ENCODE results near the gene MAP3K6.

The MAP3K6 gene

DNA sequence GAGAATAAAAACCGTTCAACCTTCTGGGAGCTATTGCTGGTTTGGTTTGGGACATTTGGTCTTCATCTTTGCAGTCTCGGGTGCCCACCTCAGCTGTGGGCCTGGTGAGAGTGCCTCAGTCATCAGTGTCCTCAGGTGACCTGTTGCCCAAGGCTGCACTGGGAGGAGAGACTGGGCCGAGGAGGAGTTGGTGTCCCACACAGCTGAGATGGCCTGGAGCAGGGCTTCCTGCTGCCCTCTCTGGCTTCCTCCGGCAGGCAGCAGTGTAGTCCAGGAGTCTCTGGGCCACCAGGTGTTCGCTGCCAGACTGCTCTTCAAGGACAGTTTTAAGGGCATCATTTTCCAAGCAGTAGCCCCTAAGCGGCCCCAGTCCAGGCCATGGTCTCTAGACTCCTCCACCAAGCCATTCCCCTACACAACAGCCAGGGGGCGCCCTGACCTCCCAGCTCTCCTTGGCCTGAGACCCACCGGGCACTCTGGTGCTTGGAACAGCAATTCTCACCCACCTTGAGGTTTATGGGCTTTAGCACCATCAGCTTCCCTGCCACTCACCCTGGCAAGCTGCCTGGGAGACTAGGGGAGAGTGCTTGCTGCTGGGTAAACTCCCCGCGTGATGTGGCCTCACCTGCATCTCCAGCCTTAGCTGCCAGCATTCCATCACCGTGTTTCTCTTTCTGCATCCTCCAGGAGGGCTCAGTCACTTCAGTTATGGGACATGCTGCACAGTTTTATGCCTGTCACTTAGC, 34.1 kb downstream of the MAP3K6 start:
- WGBS, 2 donors (ENCODE audit: extremely low coverage in 2 of 2, insufficient read length in 2 of 2, insufficient replicate concordance in 1 of 2): no CpG with 5 or more reads among the region's 11 CpGs
- peak overlapping the region; percentile 77 for H3K23ac ChIP-seq (ENCODE audit: low read depth, low read length, poor library complexity)
- peaks cover 0 to 1% of the 10 kb centered on the region in 2 donors for H3K4me1 ChIP-seq (ENCODE audit: control insufficient read depth in 2 of 2, insufficient read depth in 1 of 2, low read depth in 1 of 2, low read length in 2 of 2)
- H3K4me2 ChIP-seq (ENCODE audit: insufficient read depth, low read length, poor library complexity, severe bottlenecking): no peak overlapping the region
- H3K27ac ChIP-seq (replicated peaks; ENCODE audit: low read length): no peak overlapping the region
- no peak overlapping the region for H3K4ac ChIP-seq (ENCODE audit: low read length)
- H2AK5ac ChIP-seq (ENCODE audit: low read depth, low read length): peak overlapping the region; percentile 5
- H3K79me1 ChIP-seq (ENCODE audit: low read depth, low read length): no peaks in the 10 kb centered on the region
- H2BK120ac ChIP-seq (ENCODE audit: low read depth, low read length): no peak overlapping the region
- no peak overlapping the region for H2BK12ac ChIP-seq (ENCODE audit: low read length)
- no peak overlapping the region for H2BK15ac ChIP-seq (ENCODE audit: low read length)
- peaks cover 39 to 86% of the 10 kb centered on the region in 2 donors for H3K36me3 ChIP-seq (replicated peaks in 1 of 2; ENCODE audit: control insufficient read depth in 2 of 2, insufficient read depth in 2 of 2, low read length in 2 of 2)
- no peak overlapping the region for H2AFZ ChIP-seq (ENCODE audit: low read length)
- H3K4me3 ChIP-seq (ENCODE audit: low read length in 2 of 2): peak overlapping the region in 1 of 2 donors; percentile 33
- DNase-seq (ENCODE audit: low spot score): no peak
- no peak overlapping the region for H2BK5ac ChIP-seq (ENCODE audit: low read length)
- H3K14ac ChIP-seq (ENCODE audit: low read length): peak overlapping the region; percentile 72
- no peak overlapping the region for H4K91ac ChIP-seq (ENCODE audit: low read depth, low read length, poor library complexity)
- peaks cover 0 to 2% (median 0%) of the 10 kb centered on the region in 3 experiments for H3K27me3 ChIP-seq (ENCODE audit: control insufficient read depth in 3 of 3, insufficient read depth in 3 of 3, low read depth in 1 of 3, low read length in 3 of 3)
- H4K8ac ChIP-seq (ENCODE audit: low read depth, low read length): no peak overlapping the region
- H3K18ac ChIP-seq (ENCODE audit: low read length): no peak overlapping the region
- H3K9me3 ChIP-seq (replicated peaks in 1 of 2; ENCODE audit: control insufficient read depth in 2 of 2, insufficient read depth in 1 of 2, low read depth in 1 of 2, low read length in 2 of 2): no peaks in the 10 kb centered on the region
- H3K9ac ChIP-seq (ENCODE audit: low read depth, low read length, poor library complexity): peak overlapping the region; percentile 80

DNA sequence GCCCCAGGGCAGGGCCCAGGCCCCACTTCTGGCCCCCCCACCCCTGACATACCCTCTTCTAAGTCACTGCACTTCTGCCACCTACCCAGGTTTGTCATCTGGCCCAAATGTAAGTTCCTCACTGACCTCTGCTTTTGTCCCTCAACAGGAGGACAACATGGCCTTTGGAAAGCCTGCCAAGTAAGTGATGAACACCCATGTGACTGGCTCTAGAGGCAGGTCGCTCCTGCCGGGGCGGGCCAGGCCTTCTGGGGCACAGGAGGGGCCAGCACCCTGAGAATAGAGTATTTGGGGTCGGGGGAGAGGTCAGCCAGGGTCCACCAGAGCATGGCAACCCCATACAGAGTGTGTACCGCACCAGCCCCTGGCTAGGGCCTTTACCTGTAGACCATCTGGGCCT, 34.8 kb downstream of the MAP3K6 start:
- no peak overlapping the region for H3K23ac ChIP-seq (ENCODE audit: low read depth, low read length, poor library complexity)
- H2AK5ac ChIP-seq (ENCODE audit: low read depth, low read length): no peak overlapping the region
- no peak overlapping the region for H3K18ac ChIP-seq (ENCODE audit: low read length)
- H3K4me1 ChIP-seq (ENCODE audit: control insufficient read depth in 2 of 2, insufficient read depth in 1 of 2, low read depth in 1 of 2, low read length in 2 of 2): peaks cover 0 to 1% of the 10 kb centered on the region in 2 donors
- no peak overlapping the region for H3K9ac ChIP-seq (ENCODE audit: low read depth, low read length, poor library complexity)
- peaks cover 0 to 2% (median 0%) of the 10 kb centered on the region in 3 experiments for H3K27me3 ChIP-seq (ENCODE audit: control insufficient read depth in 3 of 3, insufficient read depth in 3 of 3, low read depth in 1 of 3, low read length in 3 of 3)
- no peak overlapping the region for H3K14ac ChIP-seq (ENCODE audit: low read length)
- H2BK120ac ChIP-seq (ENCODE audit: low read depth, low read length): no peak overlapping the region
- H3K4ac ChIP-seq (ENCODE audit: low read length): no peak overlapping the region
- H2BK5ac ChIP-seq (ENCODE audit: low read length): no peak overlapping the region
- H2BK12ac ChIP-seq (ENCODE audit: low read length): no peak overlapping the region
- H3K9me3 ChIP-seq (replicated peaks in 1 of 2; ENCODE audit: control insufficient read depth in 2 of 2, insufficient read depth in 1 of 2, low read depth in 1 of 2, low read length in 2 of 2): no peaks in the 10 kb centered on the region
- WGBS, 2 donors (ENCODE audit: extremely low coverage in 2 of 2, insufficient read length in 2 of 2, insufficient replicate concordance in 1 of 2): no CpG with 5 or more reads among the region's 5 CpGs
- H3K79me1 ChIP-seq (ENCODE audit: low read depth, low read length): no peaks in the 10 kb centered on the region
- no peak overlapping the region for H3K4me2 ChIP-seq (ENCODE audit: insufficient read depth, low read length, poor library complexity, severe bottlenecking)
- no peak overlapping the region for H4K91ac ChIP-seq (ENCODE audit: low read depth, low read length, poor library complexity)
- H4K8ac ChIP-seq (ENCODE audit: low read depth, low read length): no peak overlapping the region
- H3K27ac ChIP-seq (replicated peaks; ENCODE audit: low read length): no peak overlapping the region
- no peak overlapping the region for H2AFZ ChIP-seq (ENCODE audit: low read length)
- no peak overlapping the region for H2BK15ac ChIP-seq (ENCODE audit: low read length)
- H3K36me3 ChIP-seq (replicated peaks in 1 of 2; ENCODE audit: control insufficient read depth in 2 of 2, insufficient read depth in 2 of 2, low read length in 2 of 2): peaks cover 39 to 93% of the 10 kb centered on the region in 2 donors
- no peak overlapping the region for H3K4me3 ChIP-seq (ENCODE audit: low read length in 2 of 2)
- DNase-seq (ENCODE audit: low spot score): no peak

- Histone ChIP-seq H2BK5ac (ENCODE audit: low read length) (no peak overlapping the region), H3K4ac (ENCODE audit: low read length) (no peak overlapping the region), H4K91ac (ENCODE audit: low read depth, low read length, poor library complexity) (no peak overlapping the region), H3K9ac (ENCODE audit: low read depth, low read length, poor library complexity) (no peak overlapping the region), H3K27me3 (ENCODE audit: control insufficient read depth in 3 of 3, insufficient read depth in 3 of 3, low read depth in 1 of 3, low read length in 3 of 3) (peaks cover 0 to 2% (median 0%) of the 10 kb centered on the region in 3 experiments), H3K27ac (replicated peaks; ENCODE audit: low read length) (no peak overlapping the region), H3K14ac (ENCODE audit: low read length) (no peak overlapping the region), H2AK5ac (ENCODE audit: low read depth, low read length) (no peak overlapping the region), H2BK120ac (ENCODE audit: low read depth, low read length) (no peak overlapping the region), H3K4me3 (ENCODE audit: low read length in 2 of 2) (no peak overlapping the region), H3K18ac (ENCODE audit: low read length) (no peak overlapping the region), H3K79me1 (ENCODE audit: low read depth, low read length) (no peaks in the 10 kb centered on the region), H3K4me2 (ENCODE audit: insufficient read depth, low read length, poor library complexity, severe bottlenecking) (no peak overlapping the region), H3K9me3 (replicated peaks in 1 of 2; ENCODE audit: control insufficient read depth in 2 of 2, insufficient read depth in 1 of 2, low read depth in 1 of 2, low read length in 2 of 2) (no peaks in the 10 kb centered on the region), H4K8ac (ENCODE audit: low read depth, low read length) (no peak overlapping the region), H2BK12ac (ENCODE audit: low read length) (no peak overlapping the region), H3K23ac (ENCODE audit: low read depth, low read length, poor library complexity) (no peak overlapping the region), H3K4me1 (ENCODE audit: control insufficient read depth in 2 of 2, insufficient read depth in 1 of 2, low read depth in 1 of 2, low read length in 2 of 2) (peaks cover 0 to 1% of the 10 kb centered on the region in 2 donors), H3K36me3 (replicated peaks in 1 of 2; ENCODE audit: control insufficient read depth in 2 of 2, insufficient read depth in 2 of 2, low read length in 2 of 2) (peaks cover 42 to 93% of the 10 kb centered on the region in 2 donors), H2BK15ac (ENCODE audit: low read length) (no peak overlapping the region), H2AFZ (ENCODE audit: low read length) (no peak overlapping the region)
- no CpG with 5 or more reads among the region's 3 CpGs for WGBS, 2 donors (ENCODE audit: extremely low coverage in 2 of 2, insufficient read length in 2 of 2, insufficient replicate concordance in 1 of 2)
- no peak for DNase-seq (ENCODE audit: low spot score)
These were observed 35.3 kb downstream of the MAP3K6 start for GRCh38 chr1:27331426-27331825.

DNA sequence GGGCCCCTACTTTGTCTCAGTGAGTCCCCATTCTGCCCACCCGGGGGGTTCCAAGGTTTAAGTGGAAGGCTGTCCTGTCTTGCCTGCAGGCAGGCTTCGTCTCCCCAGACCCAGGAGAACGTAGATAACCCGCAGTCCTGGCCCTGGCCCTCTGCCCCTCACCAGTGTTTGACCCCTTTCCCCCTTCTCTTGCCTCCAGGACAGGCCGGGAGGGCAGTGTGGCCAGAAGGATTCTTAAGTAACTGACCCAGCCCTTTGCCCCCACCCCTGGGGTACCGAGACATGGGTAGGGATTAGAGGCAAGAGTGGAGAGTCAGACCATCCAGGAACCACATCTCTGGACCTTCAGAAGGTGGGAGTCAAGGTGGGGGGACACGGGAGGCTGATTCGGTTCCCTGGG, 36.0 kb downstream of the MAP3K6 start:
- WGBS, 2 donors (ENCODE audit: extremely low coverage in 2 of 2, insufficient read length in 2 of 2, insufficient replicate concordance in 1 of 2): no CpG with 5 or more reads among the region's 8 CpGs

More for the DNA sequence above, 36.0 kb downstream of the MAP3K6 start:
- Histone ChIP-seq H2AFZ (ENCODE audit: low read length) (no peak overlapping the region), H3K4me3 (ENCODE audit: low read length in 2 of 2) (no peak overlapping the region), H2BK5ac (ENCODE audit: low read length) (no peak overlapping the region), H3K4me2 (ENCODE audit: insufficient read depth, low read length, poor library complexity, severe bottlenecking) (no peak overlapping the region), H3K4me1 (ENCODE audit: control insufficient read depth in 2 of 2, insufficient read depth in 1 of 2, low read depth in 1 of 2, low read length in 2 of 2) (peaks cover 0 to 1% of the 10 kb centered on the region in 2 donors), H3K23ac (ENCODE audit: low read depth, low read length, poor library complexity) (no peak overlapping the region), H4K8ac (ENCODE audit: low read depth, low read length) (no peak overlapping the region), H3K27me3 (ENCODE audit: control insufficient read depth in 3 of 3, insufficient read depth in 3 of 3, low read depth in 1 of 3, low read length in 3 of 3) (peaks cover 0 to 2% (median 0%) of the 10 kb centered on the region in 3 experiments), H3K79me1 (ENCODE audit: low read depth, low read length) (no peaks in the 10 kb centered on the region), H3K14ac (ENCODE audit: low read length) (no peak overlapping the region), H2AK5ac (ENCODE audit: low read depth, low read length) (no peak overlapping the region), H2BK15ac (ENCODE audit: low read length) (no peak overlapping the region), H2BK120ac (ENCODE audit: low read depth, low read length) (no peak overlapping the region), H2BK12ac (ENCODE audit: low read length) (no peak overlapping the region), H3K4ac (ENCODE audit: low read length) (no peak overlapping the region), H3K27ac (replicated peaks; ENCODE audit: low read length) (no peak overlapping the region), H3K36me3 (replicated peaks in 1 of 2; ENCODE audit: control insufficient read depth in 2 of 2, insufficient read depth in 2 of 2, low read length in 2 of 2) (peaks cover 42 to 93% of the 10 kb centered on the region in 2 donors), H4K91ac (ENCODE audit: low read depth, low read length, poor library complexity) (no peak overlapping the region), H3K18ac (ENCODE audit: low read length) (no peak overlapping the region), H3K9ac (ENCODE audit: low read depth, low read length, poor library complexity) (no peak overlapping the region), H3K9me3 (replicated peaks in 1 of 2; ENCODE audit: control insufficient read depth in 2 of 2, insufficient read depth in 1 of 2, low read depth in 1 of 2, low read length in 2 of 2) (no peaks in the 10 kb centered on the region)
- no peak for DNase-seq (ENCODE audit: low spot score)

Data from neuronal stem cell (in vitro differentiated cells).